IPS-18c (cell line): ENCODE results near the gene EIF1B.

Experiments
- H3K4me3 ChIP-seq: 2 replicates; pipeline ENCODE4 v1.7.0; 2013; ENCODE audit warnings: low read depth, mild to moderate bottlenecking, low read length, moderate library complexity; ENCODE audit not compliant: insufficient read depth
- H3K9me3 ChIP-seq: one replicate; pipeline ENCODE4 v1.6.1; 2013; ENCODE audit warnings: mild to moderate bottlenecking, low read length, moderate library complexity; ENCODE audit not compliant: control insufficient read depth, insufficient read depth

The EIF1B gene

GRCh38 chr3:40333416-40333815 is 23.9 kb downstream of the EIF1B start:
- H3K9me3 ChIP-seq = peaks cover 2% of the 10 kb centered on the region
- H3K4me3 ChIP-seq = no peak overlapping the region

DNA sequence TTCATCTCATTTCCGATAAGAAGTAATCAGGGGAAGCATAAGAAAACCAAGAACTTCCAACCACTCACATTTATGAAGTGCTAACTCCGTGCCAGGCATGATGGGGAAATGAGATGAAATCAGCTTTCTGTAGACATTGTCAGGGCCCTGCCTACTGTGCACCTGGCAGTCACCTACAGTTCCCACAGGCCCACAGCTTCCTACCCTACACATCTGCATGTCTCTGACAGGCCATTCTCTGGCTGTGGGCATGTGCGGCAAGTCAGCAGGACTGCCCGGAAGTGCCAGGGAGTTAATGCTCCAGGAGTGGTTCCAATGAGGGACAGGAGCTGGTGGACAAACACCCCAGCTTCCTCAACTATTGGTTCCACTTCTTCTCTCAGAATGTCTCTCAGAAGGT is 24.3 kb downstream of the EIF1B start:
- H3K4me3 ChIP-seq = no peak overlapping the region
- peaks cover 2% of the 10 kb centered on the region for H3K9me3 ChIP-seq

- Histone ChIP-seq H3K9me3 (peaks cover 2% of the 10 kb centered on the region), H3K4me3 (no peak overlapping the region)
Observed at GRCh38 chr3:40336101-40336500, 26.6 kb downstream of the EIF1B start.

GRCh38 chr3:40336511-40337135 is 27.1 kb downstream of the EIF1B start:
- Histone ChIP-seq H3K9me3 (peaks cover 2% of the 10 kb centered on the region), H3K4me3 (no peak overlapping the region)

DNA sequence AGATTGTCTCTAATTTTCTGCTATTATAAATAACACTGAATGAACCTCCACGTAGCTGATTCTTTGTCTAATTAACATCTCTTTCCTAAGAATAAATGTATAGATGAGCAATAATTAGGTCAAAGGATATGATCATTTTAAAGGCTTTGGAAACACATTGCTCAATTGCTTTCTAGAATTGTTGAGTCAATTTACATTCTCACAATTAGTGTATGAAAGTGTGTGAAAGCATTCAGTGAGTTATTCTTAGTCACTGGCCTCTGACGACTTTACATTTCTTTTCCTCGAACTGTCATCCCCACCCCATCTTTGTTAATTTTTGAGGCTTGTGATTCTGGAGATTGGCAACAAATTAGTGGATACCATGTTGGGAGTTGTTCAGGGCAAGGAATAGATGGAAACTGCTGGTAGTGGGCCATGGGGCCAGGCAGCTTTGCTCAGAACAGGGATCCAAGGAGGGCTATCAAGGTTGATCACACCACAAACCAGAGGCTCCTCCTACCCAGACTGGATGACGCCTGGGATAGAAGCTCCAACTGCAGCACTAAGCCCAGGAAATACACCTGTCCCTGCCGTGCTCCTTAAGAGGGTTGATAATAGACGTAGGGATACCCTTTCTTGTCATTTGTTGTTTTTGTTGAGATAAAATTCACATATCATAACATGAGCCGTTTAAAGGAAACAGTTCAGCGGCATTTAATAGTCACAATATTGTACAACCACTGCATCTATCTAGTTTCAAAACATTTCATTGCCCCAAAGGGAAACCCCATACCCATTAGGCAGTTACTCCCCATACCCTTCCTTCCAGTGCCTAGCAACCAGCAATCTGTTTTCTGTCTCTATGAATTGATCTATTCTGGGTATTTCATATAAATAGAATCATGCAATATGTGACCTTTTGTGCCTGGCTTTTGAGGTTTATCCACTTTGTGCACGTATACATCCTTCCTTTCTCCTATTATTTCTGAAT is 27.9 kb downstream of the EIF1B start:
- peaks cover 2% of the 10 kb centered on the region for H3K9me3 ChIP-seq
- H3K4me3 ChIP-seq = no peak overlapping the region

DNA sequence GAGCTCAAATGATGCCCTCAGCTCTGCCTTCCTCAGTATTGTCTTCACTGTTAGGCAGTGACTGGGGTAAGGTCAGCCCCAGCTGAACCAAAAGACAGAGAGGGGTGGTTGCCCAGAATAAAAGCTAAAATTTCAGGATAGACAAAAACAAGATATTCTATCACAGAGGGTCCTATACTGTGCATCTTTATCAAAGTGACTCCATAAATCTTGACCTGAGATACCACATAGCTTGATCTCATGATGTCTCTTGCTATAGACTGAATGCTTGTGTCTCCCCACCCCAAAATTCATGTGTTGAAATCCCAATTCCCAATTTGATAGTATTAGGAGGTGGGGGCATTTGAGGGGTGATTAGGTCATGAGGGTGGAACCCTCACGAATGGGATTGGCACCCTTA is 30.4 kb downstream of the EIF1B start:
- Histone ChIP-seq H3K4me3 (no peak overlapping the region), H3K9me3 (no peaks in the 10 kb centered on the region)

DNA sequence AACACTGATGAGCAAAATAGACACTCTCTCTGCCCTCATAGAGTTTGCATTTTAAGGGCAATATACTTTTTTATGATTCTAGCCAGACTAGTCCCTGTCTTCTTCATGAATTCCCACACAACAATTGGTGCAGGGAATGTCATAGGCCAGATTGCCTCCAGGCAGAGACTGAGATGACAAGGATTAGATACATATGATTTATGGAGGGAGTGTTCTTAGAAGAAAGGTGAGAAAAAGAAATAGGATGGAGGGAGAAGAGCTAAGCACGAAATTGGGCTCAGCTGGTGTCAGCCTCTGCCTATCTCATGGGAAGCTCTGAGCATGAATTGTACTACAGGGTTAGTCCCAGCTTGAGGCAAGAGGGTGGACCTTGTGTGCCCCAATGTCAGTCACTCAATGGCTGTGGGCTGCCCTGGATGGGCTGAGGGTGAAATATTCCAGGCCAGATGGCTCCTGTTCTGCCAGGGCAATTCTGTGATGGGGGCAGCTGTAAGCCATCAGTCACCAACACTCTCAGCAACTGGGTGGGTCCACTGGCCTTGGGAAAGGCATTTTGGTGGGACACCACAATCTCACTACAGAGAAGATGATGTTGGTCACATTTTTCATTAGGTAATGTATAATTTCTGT is 31.1 kb downstream of the EIF1B start:
- Histone ChIP-seq H3K4me3 (no peak overlapping the region), H3K9me3 (no peaks in the 10 kb centered on the region)

DNA sequence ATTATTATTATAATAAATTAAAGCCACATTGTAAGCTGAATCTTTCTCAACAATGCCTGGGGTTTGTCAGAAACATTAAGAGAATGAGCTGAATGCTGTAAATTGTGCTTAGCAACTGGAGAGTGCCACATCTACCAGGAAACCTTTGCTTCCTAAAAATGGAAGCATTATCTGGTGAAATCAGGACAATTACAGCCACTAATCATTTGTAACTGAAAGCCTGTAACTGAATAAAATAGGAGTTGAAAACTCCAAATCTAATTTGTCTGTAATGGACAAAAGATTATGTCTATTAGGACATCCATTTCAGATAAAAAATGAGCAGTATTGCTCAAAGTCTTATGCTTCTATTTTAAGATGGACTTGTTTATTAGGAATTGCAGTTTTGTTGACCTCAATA is 32.2 kb downstream of the EIF1B start:
- H3K9me3 ChIP-seq = no peaks in the 10 kb centered on the region
- H3K4me3 ChIP-seq = no peak overlapping the region

DNA sequence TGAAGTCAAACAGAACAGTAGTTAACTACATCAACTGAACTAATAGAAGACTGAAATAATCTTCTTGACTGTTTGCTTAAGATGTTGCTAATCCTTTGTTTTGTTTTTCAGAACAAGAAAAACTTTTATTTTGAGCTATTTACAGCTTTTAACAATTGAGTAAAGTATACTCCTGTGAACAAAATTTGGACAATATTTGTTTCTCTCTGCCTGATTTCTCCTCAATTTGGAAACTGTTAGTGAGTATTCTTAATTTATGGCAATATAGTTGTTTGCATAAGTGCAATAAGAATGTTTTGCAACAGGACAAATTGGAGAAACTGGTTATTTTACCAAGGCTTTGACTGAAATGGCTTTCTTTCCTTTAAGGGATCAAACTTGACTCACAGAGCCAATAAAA is 41.0 kb downstream of the EIF1B start:
- Histone ChIP-seq H3K4me3 (no peak overlapping the region), H3K9me3 (peaks cover 3% of the 10 kb centered on the region)

GRCh38 chr3:40355410-40355809 is 45.9 kb downstream of the EIF1B start:
- H3K4me3 ChIP-seq = no peak overlapping the region

DNA sequence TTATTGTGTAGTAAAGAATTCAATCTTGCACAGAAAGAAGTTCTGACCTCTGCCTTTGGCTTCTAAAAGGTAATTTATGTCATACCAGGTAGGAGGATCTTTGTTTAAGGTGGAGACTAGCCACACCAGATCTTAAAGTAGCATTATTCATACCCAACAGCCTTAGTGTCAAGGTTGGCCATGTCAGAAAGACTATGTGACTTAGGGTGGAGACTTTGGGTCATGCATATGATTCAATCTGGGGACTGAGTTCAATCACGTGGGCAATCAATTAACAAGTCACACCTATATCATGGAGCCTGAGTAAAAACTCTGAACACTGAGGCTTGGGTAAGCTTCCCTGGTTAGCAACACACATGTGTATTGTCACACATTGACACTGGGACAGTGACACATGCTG is 48.9 kb downstream of the EIF1B start:
- H3K9me3 ChIP-seq = no peaks in the 10 kb centered on the region
- H3K4me3 ChIP-seq = no peak overlapping the region

More at GRCh38 chr3:40355410-40355809, 45.9 kb downstream of the EIF1B start:
- H3K9me3 ChIP-seq = peaks cover 3% of the 10 kb centered on the region
